Upper lobe of left lung (tissue), 6 donors: ENCODE measurements around the gene PIGU. TPM values are rescaled to one million over a fixed set of nuclear protein-coding genes. Genes with fewer than 3 reads are reported as not detected.

ENCODE experiments used
- ATAC-seq, 2 donors: fragments of 200-7000 bp; cut with Tn5 transposase; one replicate each; pipeline ENCODE4 v1.9.1; 2022; ENCODE audit warnings: mild to moderate bottlenecking in 2 of 2, moderate library complexity in 2 of 2; ENCODE audit not compliant: low FRiP score in 2 of 2
- DNase-seq, 2 donors: peaks; one replicate each; pipeline ENCODE4 v3.0.0-alpha.2; 2019 to 2020
- H3K27ac ChIP-seq, 4 donors: fragments of 200-600 bp; sonication (generic); one replicate each; pipeline ENCODE4 v1.5.1; 2016 to 2019
- H3K27me3 ChIP-seq, 4 donors: fragments of 200-600 bp; sonication (generic); one replicate each; pipeline ENCODE4 v1.5.1; 2017 to 2019
- H3K36me3 ChIP-seq, 4 donors: fragments of 200-600 bp; sonication (generic); one replicate each; pipeline ENCODE4 v1.5.1; 2016 to 2019
- H3K4me1 ChIP-seq, 4 donors: fragments of 200-600 bp; sonication (generic); one replicate each; pipeline ENCODE4 v1.5.1; 2018 to 2019
- H3K4me3 ChIP-seq, 4 donors: fragments of 200-600 bp; sonication (generic); one replicate each; pipeline ENCODE4 v1.5.1; 2017 to 2019; ENCODE audit warnings: mild to moderate bottlenecking in 2 of 4, moderate library complexity in 1 of 4
- H3K9me3 ChIP-seq, 4 donors: fragments of 200-600 bp; sonication (generic); one replicate each; pipeline ENCODE4 v1.5.1; 2018 to 2019
- EP300 ChIP-seq, 4 donors: sonication (generic); formaldehyde crosslinking; IDR thresholded peaks; one replicate each; pipeline ENCODE4 v1.5.1; 2017; ENCODE audit warnings: antibody characterized with exemption in 4 of 4, control low read depth in 2 of 4
- POLR2A ChIP-seq, 4 donors: fragments of 450-650 bp; IDR thresholded peaks; one replicate each; pipeline ENCODE4 v1.5.1; 2016 to 2017; ENCODE audit warnings: antibody characterized with exemption in 4 of 4, mild to moderate bottlenecking in 2 of 4
- POLR2AphosphoS5 ChIP-seq, 2 donors: sonication (generic); formaldehyde crosslinking; IDR thresholded peaks; one replicate each; pipeline ENCODE4 v1.5.1; 2017; ENCODE audit warnings: antibody characterized with exemption in 2 of 2
- WGBS, 2 donors: methylation state at CpG; one replicate each; pipeline ENCODE4 v1.1.5; 2017 to 2018; 5-methylcytosine and 5-hydroxymethylcytosine counted together
- total RNA-seq, 6 donors: library from RNA; depleted of rRNA in 4 of 6; stranded (reverse); fragments of >200 nt in 4 of 6; gene quantifications; one replicate each; pipeline versions ENCODE4 v1.1.0 to v1.2.1, GENCODE V29; 2016 to 2021
- TF ChIP-seq, protein P1 (sequence below), 6 experiments: fragments of 450-650 bp in 4 of 6; fragments of 200-600 bp in 2 of 6; sonication (generic) in 2 of 6; IDR thresholded peaks; one replicate each; pipeline ENCODE4 v1.5.1; 2016 to 2019; ENCODE audit warnings: antibody characterized with exemption in 6 of 6
- donor health status: DM: no; HTN: no; CAD: no; lungs with moderate emphysema.
- donor health status: DM: no; HTN: yes; CAD: no; lungs with severe emphysema.

The PIGU gene
- total RNA-seq, 6 donors from 2014 or later = 8.0 to 17.1 (median 12.7) TPM

DNA sequence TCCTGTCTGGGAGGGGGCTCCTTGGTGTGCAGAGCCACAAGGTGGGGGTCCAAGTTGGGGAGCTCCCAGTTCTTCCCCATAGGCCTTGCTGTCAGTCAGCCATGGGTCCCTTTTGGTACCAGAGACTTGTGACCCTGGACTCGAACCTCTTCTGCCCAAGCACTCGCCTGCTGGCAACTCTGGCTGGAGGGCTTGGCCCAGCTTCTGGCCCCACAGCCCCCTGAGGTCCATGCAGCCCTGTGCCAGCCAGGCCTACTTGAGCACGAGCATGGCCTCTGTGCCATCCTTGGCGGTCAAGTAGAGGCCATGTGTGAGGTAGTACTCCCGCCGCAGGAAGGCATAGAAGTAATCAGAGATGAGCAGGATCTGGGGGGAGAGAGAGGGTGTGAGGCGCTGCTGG, 116.3 kb downstream of the PIGU start:
- Histone ChIP-seq H3K9me3 (no peaks in the 10 kb centered on the region), H3K27me3 (no peaks in the 10 kb centered on the region), H3K27ac (no peak overlapping the region), H3K36me3 (no peaks in the 10 kb centered on the region), H3K4me1 (peaks cover 6 to 18% (median 9%) of the 10 kb centered on the region in 4 donors), H3K4me3 (no peak overlapping the region)
- TF ChIP-seq, protein P1, sequence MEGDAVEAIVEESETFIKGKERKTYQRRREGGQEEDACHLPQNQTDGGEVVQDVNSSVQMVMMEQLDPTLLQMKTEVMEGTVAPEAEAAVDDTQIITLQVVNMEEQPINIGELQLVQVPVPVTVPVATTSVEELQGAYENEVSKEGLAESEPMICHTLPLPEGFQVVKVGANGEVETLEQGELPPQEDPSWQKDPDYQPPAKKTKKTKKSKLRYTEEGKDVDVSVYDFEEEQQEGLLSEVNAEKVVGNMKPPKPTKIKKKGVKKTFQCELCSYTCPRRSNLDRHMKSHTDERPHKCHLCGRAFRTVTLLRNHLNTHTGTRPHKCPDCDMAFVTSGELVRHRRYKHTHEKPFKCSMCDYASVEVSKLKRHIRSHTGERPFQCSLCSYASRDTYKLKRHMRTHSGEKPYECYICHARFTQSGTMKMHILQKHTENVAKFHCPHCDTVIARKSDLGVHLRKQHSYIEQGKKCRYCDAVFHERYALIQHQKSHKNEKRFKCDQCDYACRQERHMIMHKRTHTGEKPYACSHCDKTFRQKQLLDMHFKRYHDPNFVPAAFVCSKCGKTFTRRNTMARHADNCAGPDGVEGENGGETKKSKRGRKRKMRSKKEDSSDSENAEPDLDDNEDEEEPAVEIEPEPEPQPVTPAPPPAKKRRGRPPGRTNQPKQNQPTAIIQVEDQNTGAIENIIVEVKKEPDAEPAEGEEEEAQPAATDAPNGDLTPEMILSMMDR (IDR thresholded peaks at IDR 0.05) = no peak
- TF ChIP-seq POLR2AphosphoS5 (IDR thresholded peaks at IDR 0.05) (no peak), POLR2A (IDR thresholded peaks at IDR 0.05) (no peak), EP300 (IDR thresholded peaks at IDR 0.05) (no peak)
- ATAC-seq = no peak
- WGBS, 2 donors = 90 to 100% methylated on average over 2 to 7 of the region's 7 CpGs
- no peak for DNase-seq

DNA sequence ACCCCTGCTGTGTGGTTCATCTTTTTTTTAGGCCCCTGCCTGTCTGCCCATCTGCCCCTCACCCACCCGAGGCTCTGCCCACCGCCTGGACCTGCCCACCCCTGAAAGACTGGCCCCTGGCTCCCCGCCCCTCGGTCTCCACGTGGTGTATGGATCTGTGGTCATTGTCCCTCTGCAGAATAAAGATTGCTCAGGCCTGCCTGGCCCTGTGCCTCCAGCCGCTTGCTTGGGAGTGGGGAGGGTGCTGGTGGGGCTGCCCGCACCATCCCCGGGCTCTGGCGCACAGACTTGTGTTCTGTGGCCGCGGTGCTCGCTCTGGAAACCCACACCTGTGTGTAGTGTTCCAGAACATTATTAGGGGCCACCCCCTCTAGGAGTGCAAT, 116.8 kb downstream of the PIGU start:
- no peak for DNase-seq

DNA sequence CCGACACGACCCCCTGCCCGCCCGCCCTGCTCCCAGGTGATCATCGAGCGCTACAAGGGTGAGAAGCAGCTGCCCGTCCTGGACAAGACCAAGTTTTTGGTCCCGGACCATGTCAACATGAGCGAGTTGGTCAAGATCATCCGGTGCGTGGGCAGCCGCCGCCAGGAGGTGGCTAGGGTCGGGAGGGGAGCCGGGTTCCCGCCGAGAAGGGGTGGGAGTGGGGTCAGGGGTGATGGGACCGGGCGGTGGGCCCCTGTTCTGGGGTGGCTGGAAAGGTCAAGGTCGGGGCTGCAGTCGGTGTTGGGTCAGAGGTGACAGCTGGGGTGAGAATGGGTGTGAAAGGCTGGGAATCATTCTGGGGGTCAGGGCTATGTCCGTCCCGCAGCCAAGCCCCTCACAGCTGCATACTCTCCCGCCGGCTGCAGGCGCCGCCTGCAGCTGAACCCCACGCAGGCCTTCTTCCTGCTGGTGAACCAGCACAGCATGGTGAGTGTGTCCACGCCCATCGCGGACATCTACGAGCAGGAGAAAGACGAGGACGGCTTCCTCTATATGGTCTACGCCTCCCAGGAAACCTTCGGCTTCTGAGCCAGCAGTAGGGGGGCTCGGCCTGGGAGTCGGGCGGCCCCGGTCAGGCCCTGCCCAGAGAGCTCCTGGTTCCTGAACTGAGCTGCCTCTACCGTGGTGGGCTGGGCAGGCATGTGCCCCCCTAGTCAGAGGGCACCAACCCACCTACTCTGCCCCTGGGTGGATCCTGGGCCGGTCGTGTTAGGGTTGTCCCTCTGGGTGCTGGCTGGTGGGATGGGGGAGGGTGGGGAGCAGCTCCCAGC, 117.4 kb downstream of the PIGU start:
- Histone ChIP-seq H3K4me1 (peaks cover 6 to 18% (median 9%) of the 10 kb centered on the region in 4 donors), H3K4me3 (peak overlapping the region; percentile 72 to 90 (median 80)), H3K9me3 (no peaks in the 10 kb centered on the region), H3K27ac (peak overlapping the region; percentile 93 to 98 (median 94)), H3K27me3 (no peaks in the 10 kb centered on the region), H3K36me3 (no peaks in the 10 kb centered on the region)
- TF ChIP-seq, protein P1 (IDR thresholded peaks at IDR 0.05) = no peak
- no peak for TF ChIP-seq EP300 (IDR thresholded peaks at IDR 0.05)
- TF ChIP-seq POLR2A (IDR thresholded peaks at IDR 0.05) = no peak
- TF ChIP-seq POLR2AphosphoS5 (IDR thresholded peaks at IDR 0.05) = no peak
- DNase-seq (peak in 1 of 2 donors; percentile 86), ATAC-seq (no peak)
- 73 to 75% methylated on average over 24 to 37 of the region's 43 CpGs for WGBS, 2 donors

More for the DNA sequence above, 116.8 kb downstream of the PIGU start:
- 81 to 90% methylated on average over 4 to 12 of the region's 12 CpGs for WGBS, 2 donors
- Histone ChIP-seq H3K4me3 (no peak overlapping the region), H3K36me3 (no peaks in the 10 kb centered on the region), H3K4me1 (peaks cover 6 to 18% (median 9%) of the 10 kb centered on the region in 4 donors), H3K27ac (peak overlapping the region in 3 of 4 donors; percentile 93 to 98 (median 94)), H3K27me3 (no peaks in the 10 kb centered on the region), H3K9me3 (no peaks in the 10 kb centered on the region)
- TF ChIP-seq, protein P1 (IDR thresholded peaks at IDR 0.05) = no peak
- TF ChIP-seq EP300 (IDR thresholded peaks at IDR 0.05) (no peak), POLR2A (IDR thresholded peaks at IDR 0.05) (no peak), POLR2AphosphoS5 (IDR thresholded peaks at IDR 0.05) (no peak)
- no peak for ATAC-seq

DNA sequence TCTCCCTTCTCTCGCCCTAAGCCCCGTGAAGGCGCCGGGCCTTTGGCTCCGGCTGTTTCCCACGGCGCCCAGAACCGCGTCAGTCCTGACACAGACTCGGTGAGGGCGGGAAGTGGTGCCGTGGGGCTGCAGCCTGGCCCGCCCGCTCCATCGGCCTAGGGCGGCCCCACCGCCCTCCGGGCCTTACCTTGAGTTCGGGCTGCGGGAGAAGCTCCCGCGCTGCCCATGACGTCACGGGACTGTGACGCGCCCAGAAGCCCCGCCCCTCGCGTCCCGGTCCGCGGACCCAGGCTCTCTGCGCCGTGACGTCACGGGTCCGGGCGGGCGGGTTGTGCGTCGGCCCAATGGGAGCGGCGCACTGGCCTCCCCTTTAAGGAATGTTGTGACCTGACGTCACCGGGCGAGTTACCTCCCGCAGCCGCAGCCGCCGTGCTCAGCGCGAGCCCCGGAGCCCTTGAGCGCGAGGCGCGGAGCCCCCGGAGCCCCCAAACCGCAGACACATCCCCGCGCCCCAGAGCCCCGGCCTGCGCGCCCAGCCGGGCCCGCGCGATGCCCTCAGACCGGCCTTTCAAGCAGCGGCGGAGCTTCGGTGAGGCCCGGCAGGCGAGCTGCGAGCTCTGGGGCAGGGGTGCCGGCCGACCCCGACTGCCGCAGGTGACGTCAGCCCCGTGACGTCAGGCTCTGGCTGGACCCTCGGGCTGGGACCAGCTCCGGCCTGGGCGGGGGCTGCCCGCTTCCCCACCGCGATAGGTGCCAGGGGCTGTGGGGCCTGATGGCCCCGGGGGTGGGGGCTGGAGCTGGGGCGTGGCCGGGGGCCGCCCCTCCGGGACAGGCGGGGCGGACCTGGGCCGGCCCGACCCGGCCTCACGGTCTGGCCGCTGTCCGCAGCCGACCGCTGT, 118.3 kb downstream of the PIGU start, which contains the start of gene MAP1LC3A:
MAP1LC3A (plus strand) TSS at position 399 of the 899 bp plus-strand sequence; CDS start at position 550, 151 bp downstream.
- Histone ChIP-seq H3K4me1 (peaks cover 6 to 22% (median 11%) of the 10 kb centered on the region in 4 donors), H3K27ac (peak within 1 kb of the TSS; percentile 93 to 98 (median 94)), H3K27me3 (no peaks in the 10 kb centered on the region), H3K4me3 (peak within 1 kb of the TSS; percentile 72 to 90 (median 80)), H3K36me3 (no peaks in the 10 kb centered on the region), H3K9me3 (no peaks in the 10 kb centered on the region)
- peak; percentile 98 to 100 for DNase-seq
- TF ChIP-seq, protein P1 (IDR thresholded peaks at IDR 0.05) = peak in 4 of 6 experiments; percentile 9 to 46 (median 25)
- TF ChIP-seq POLR2A (IDR thresholded peaks at IDR 0.05) (peak in 3 of 4 donors; percentile 47 to 74 (median 62)), EP300 (IDR thresholded peaks at IDR 0.05) (no peak), POLR2AphosphoS5 (IDR thresholded peaks at IDR 0.05) (peak in 1 of 2 donors; percentile 78)
- peak; percentile 91 to 96 for ATAC-seq
- WGBS, 2 donors = 0 to 1% methylated on average over 18 to 40 of the region's 103 CpGs
